Measurements from ENCODE around the gene PAM.

PAM gene

GRCh38 chr5:103013933-103014552 lies 258.9 kb downstream of the PAM start:
- in situ Hi-C loops (cut with HindIII; ENCODE audit: low sequenced_read_pairs), result no loop called here

GRCh38 chr5:103014983-103015382 lies 259.9 kb downstream of the PAM start:
- no peak overlapping the region for H3K4me3 ChIP-seq (ENCODE audit: low read depth, low read length)
- no peak for TF ChIP-seq CTCF (IDR thresholded peaks at IDR 0.05; ENCODE audit: low read depth, low read length)
- DNase-seq (ENCODE audit: low read depth, low spot score), result peak; percentile 50
- in situ Hi-C loops (cut with HindIII; ENCODE audit: low sequenced_read_pairs), result no loop called here

More at GRCh38 chr5:103013933-103014552, 258.9 kb downstream of the PAM start:
- H3K4me3 ChIP-seq (ENCODE audit: low read depth, low read length), result no peak overlapping the region
- no peak for TF ChIP-seq CTCF (IDR thresholded peaks at IDR 0.05; ENCODE audit: low read depth, low read length)
- no peak for DNase-seq (ENCODE audit: low read depth, low spot score)

- in situ Hi-C loops (cut with HindIII; ENCODE audit: low sequenced_read_pairs), result no loop called here
- no peak for DNase-seq (ENCODE audit: low read depth, low spot score)
Observed at GRCh38 chr5:103016167-103016566, 261.1 kb downstream of the PAM start.

GRCh38 chr5:103019804-103020203 lies 264.7 kb downstream of the PAM start:
- in situ Hi-C loops (cut with HindIII; ENCODE audit: low sequenced_read_pairs), result no loop called here
- DNase-seq (ENCODE audit: low read depth, low spot score), result no peak
- H3K4me3 ChIP-seq (ENCODE audit: low read depth, low read length), result no peak overlapping the region
- no peak for TF ChIP-seq CTCF (IDR thresholded peaks at IDR 0.05; ENCODE audit: low read depth, low read length)

More at GRCh38 chr5:103016167-103016566, 261.1 kb downstream of the PAM start:
- no peak for TF ChIP-seq CTCF (IDR thresholded peaks at IDR 0.05; ENCODE audit: low read depth, low read length)
- no peak overlapping the region for H3K4me3 ChIP-seq (ENCODE audit: low read depth, low read length)

GRCh38 chr5:103021314-103021713 lies 266.2 kb downstream of the PAM start:
- in situ Hi-C loops (cut with HindIII; ENCODE audit: low sequenced_read_pairs), result no loop called here
- no peak for TF ChIP-seq CTCF (IDR thresholded peaks at IDR 0.05; ENCODE audit: low read depth, low read length)
- no peak overlapping the region for H3K4me3 ChIP-seq (ENCODE audit: low read depth, low read length)
- DNase-seq (ENCODE audit: low read depth, low spot score), result peak; percentile 69

GRCh38 chr5:103027267-103027666 lies 272.2 kb downstream of the PAM start:
- no peak for DNase-seq (ENCODE audit: low read depth, low spot score)
- in situ Hi-C loops (cut with HindIII; ENCODE audit: low sequenced_read_pairs), result no loop called here
- no peak for TF ChIP-seq CTCF (IDR thresholded peaks at IDR 0.05; ENCODE audit: low read depth, low read length)

More at GRCh38 chr5:103027267-103027666, 272.2 kb downstream of the PAM start:
- no peak overlapping the region for H3K4me3 ChIP-seq (ENCODE audit: low read depth, low read length)
